Neural cell (in vitro differentiated cells): ENCODE results near the gene NUDT19.
"Not testable (repeated sequence)": the region's sequence is repeated elsewhere in the genome, so short reads cannot be mapped to it uniquely, and the experiment has no call there.

Experiments used
- CTCF ChIP-seq: fragments of 450-650 bp; IDR thresholded peaks from 2 replicates; pipeline ENCODE4 v1.5.1; 2014; ENCODE audit warnings: antibody characterized with exemption, mild to moderate bottlenecking, moderate library complexity; ENCODE audit not compliant: poor library complexity, severe bottlenecking
- EP300 ChIP-seq: fragments of 450-650 bp; conservative IDR thresholded peaks from 2 replicates; pipeline ENCODE4 v1.6.1; 2014; ENCODE audit warnings: antibody characterized with exemption, mild to moderate bottlenecking, moderate library complexity; ENCODE audit not compliant: poor library complexity, severe bottlenecking
- EZH2 ChIP-seq: fragments of 200-600, 300-800 bp; shearing (Covaris generic), sonication (generic); IDR thresholded peaks from 2 replicates; pipeline ENCODE4 v1.6.1; 2014; ENCODE audit warnings: antibody characterized with exemption, low read length, borderline replicate concordance, mild to moderate bottlenecking; ENCODE audit not compliant: insufficient read depth, poor library complexity, severe bottlenecking
- POLR2AphosphoS5 ChIP-seq: IDR thresholded peaks from 2 replicates; pipeline ENCODE4 v1.6.1; 2012
- RAD21 ChIP-seq: fragments of 450-650 bp; conservative IDR thresholded peaks from 2 replicates; pipeline ENCODE4 v1.6.1; 2014; ENCODE audit warnings: antibody characterized with exemption, mild to moderate bottlenecking, moderate library complexity
- REST ChIP-seq: IDR thresholded peaks from 2 replicates; pipeline ENCODE4 v1.6.1; 2012; ENCODE audit warnings: borderline replicate concordance
- TAF1 ChIP-seq: IDR thresholded peaks from 2 replicates; pipeline ENCODE4 v1.6.1; 2012; ENCODE audit warnings: low read depth

GRCh38 chr19:32656379-32656778 lies 35.2 kb upstream of the NUDT19 start:
- not testable (repeated sequence) for TF ChIP-seq EZH2, CTCF, TAF1, RAD21, POLR2AphosphoS5, EP300, REST
